ENCODE results near the gene MAGIX.
"Not testable (repeated sequence)": the region's sequence is repeated elsewhere in the genome, so short reads cannot be mapped to it uniquely, and the experiment has no call there.

The MAGIX gene

GRCh38 chrX:49162620-49163019 lies at the start of gene MAGIX:
Gene MAGIX, plus strand, starts transcription at chrX:49162758. Its CDS starts 132 bp downstream, at chrX:49162890.
- DNase-seq = no peak

GRCh38 chrX:49116076-49116475 lies 46.5 kb upstream of the MAGIX start:
- no peak for DNase-seq

- DNase-seq = no peak
Measured at GRCh38 chrX:49116716-49117115, 45.8 kb upstream of the MAGIX start.

- no peak for DNase-seq
Measured at GRCh38 chrX:49117581-49117980, 45.0 kb upstream of the MAGIX start.

GRCh38 chrX:49120091-49120490 lies 42.5 kb upstream of the MAGIX start:
- no peak for DNase-seq

- DNase-seq = no peak
Measured at GRCh38 chrX:49122499-49122898, 40.1 kb upstream of the MAGIX start.

- not testable (repeated sequence) for DNase-seq
Measured at GRCh38 chrX:49127742-49128258, 34.8 kb upstream of the MAGIX start.

- DNase-seq = no peak
Measured at GRCh38 chrX:49129427-49129826, 33.1 kb upstream of the MAGIX start.

GRCh38 chrX:49132275-49132674 lies 30.3 kb upstream of the MAGIX start:
- DNase-seq = not testable (repeated sequence)

- no peak for DNase-seq
Measured at GRCh38 chrX:49133759-49134158, 28.8 kb upstream of the MAGIX start.

- DNase-seq = no peak
Measured at GRCh38 chrX:49137492-49137891, 25.1 kb upstream of the MAGIX start.

- no peak for DNase-seq
Measured at GRCh38 chrX:49139713-49140112, 22.8 kb upstream of the MAGIX start.

GRCh38 chrX:49142264-49142663 lies 20.3 kb upstream of the MAGIX start:
- peak; percentile 17 for DNase-seq

- not testable (repeated sequence) for DNase-seq
Measured at GRCh38 chrX:49143154-49143553, 19.4 kb upstream of the MAGIX start.

- DNase-seq = no peak
Measured at GRCh38 chrX:49147282-49147681, 15.3 kb upstream of the MAGIX start.

GRCh38 chrX:49147936-49148335 lies 14.6 kb upstream of the MAGIX start:
- DNase-seq = no peak

GRCh38 chrX:49148390-49149100 lies 14.0 kb upstream of the MAGIX start:
- not testable (repeated sequence) for DNase-seq

- not testable (repeated sequence) for DNase-seq
Measured at GRCh38 chrX:49149291-49149690, 13.3 kb upstream of the MAGIX start.

GRCh38 chrX:49153467-49153866 lies 9.1 kb upstream of the MAGIX start:
- DNase-seq = no peak

- peak; percentile 54 for DNase-seq
Measured at GRCh38 chrX:49155243-49155899, 7.2 kb upstream of the MAGIX start.

GRCh38 chrX:49155900-49156837 lies 6.4 kb upstream of the MAGIX start:
- DNase-seq = peak; percentile 91

GRCh38 chrX:49157194-49157593 lies 5.4 kb upstream of the MAGIX start:
- no peak for DNase-seq

- DNase-seq = no peak
Measured at GRCh38 chrX:49160908-49161307, 1.6 kb upstream of the MAGIX start.

Data from activated CD4-positive, alpha-beta T cell treated with anti-CD3 and anti-CD28 coated beads, Interleukin-10, Interleukin-2, amounts not matched to agents 100 ng/mL and 50 ng/mL, durations not matched to agents 16 hours and 8 hours (primary cell).